GM10248 (cell line): ENCODE data around the gene PROSER3.

Experiments used
- CTCF ChIA-PET: fragments of 300-600 bp; sonication (Branson Sonifier 250); formaldehyde crosslinking; extraction: SDS; loops from one replicate; lab custom pipeline; 2021; ENCODE audit warnings: antibody characterized with exemption; lab: Yijun Ruan, JAX
- POLR2A ChIA-PET: fragments of 350-650 bp; sonication (Branson Sonifier 250); formaldehyde crosslinking; extraction: SDS; loops from one replicate; lab custom pipeline; 2020; ENCODE audit warnings: antibody characterized with exemption; lab: Yijun Ruan, JAX
- DNase-seq: peaks from one replicate; pipeline ENCODE4 v3.0.0; 2012; ENCODE audit errors: extremely low spot score
- CTCF ChIP-seq: IDR thresholded peaks from 2 replicates; pipeline ENCODE4 v1.5.1; 2012; ENCODE audit warnings: mild to moderate bottlenecking, low read depth; ENCODE audit errors: extremely low read depth, missing control alignments, control extremely low read depth

The PROSER3 gene

GRCh38 chr19:35725216-35725861 is 32.6 kb upstream of the PROSER3 start:
- ChIA-PET POLR2A (interaction anchor here (1.8 to 4.3 kb wide), 2 partner anchors 15 to 28 kb away, joined by 4 to 20 read pairs; no protein-coding TSS in a partner anchor), CTCF (interaction anchor here (3.0 kb wide), 1 partner anchor 10 kb away, joined by 20 read pairs; no protein-coding TSS in a partner anchor)
- no peak for TF ChIP-seq CTCF

GRCh38 chr19:35727053-35727955 is 30.7 kb upstream of the PROSER3 start:
- no peak for DNase-seq
- CTCF ChIA-PET, result interaction anchor here (0.8 to 1.5 kb wide), 5 partner anchors 10 to 70 kb away, joined by 3 to 5 read pairs (median 3); partner anchors contain the start of gene IGFLR1
- POLR2A ChIA-PET, result interaction anchor here (0.5 to 4.3 kb wide), 3 partner anchors 10 to 393 kb away, joined by 3 to 20 read pairs (median 5); no protein-coding TSS in a partner anchor
- TF ChIP-seq CTCF, result no peak

More at GRCh38 chr19:35725216-35725861, 32.6 kb upstream of the PROSER3 start:
- no peak for DNase-seq

- POLR2A ChIA-PET, result interaction anchor here (0.5 to 4.3 kb wide), 3 partner anchors 9 to 393 kb away, joined by 3 to 20 read pairs (median 5); no protein-coding TSS in a partner anchor
- DNase-seq, result no peak
- TF ChIP-seq CTCF, result no peak
- CTCF ChIA-PET, result interaction anchor here (0.8 to 1.5 kb wide), 4 partner anchors 9 to 70 kb away, joined by 3 to 5 read pairs (median 4); partner anchors contain the start of gene IGFLR1
These were observed 29.8 kb upstream of the PROSER3 start for GRCh38 chr19:35727956-35728706.

- TF ChIP-seq CTCF, result no peak
- DNase-seq, result no peak
- ChIA-PET CTCF (interaction anchor here (1.5 kb wide), 1 partner anchor 32 kb away, joined by 3 read pairs; no protein-coding TSS in a partner anchor), POLR2A (interaction anchor here (1.9 to 4.3 kb wide), 2 partner anchors 8 to 12 kb away, joined by 5 to 20 read pairs; no protein-coding TSS in a partner anchor)
These were observed 29.0 kb upstream of the PROSER3 start for GRCh38 chr19:35729021-35729420.

GRCh38 chr19:35729763-35730162 is 28.2 kb upstream of the PROSER3 start:
- TF ChIP-seq CTCF, result no peak
- CTCF ChIA-PET, result no interaction called here
- POLR2A ChIA-PET, result interaction anchor here (1.7 to 4.3 kb wide), 2 partner anchors 11 kb away, joined by 8 to 20 read pairs; no protein-coding TSS in a partner anchor
- DNase-seq, result no peak
